HepG2 (cell line): ENCODE results near the gene COMT. TPM values are rescaled to one million over a fixed set of nuclear protein-coding genes. Genes with fewer than 3 reads are reported as not detected.

Experiments
- HMGA1 ChIP-seq: sonication (generic); formaldehyde crosslinking; conservative IDR thresholded peaks from 2 replicates; pipeline ENCODE4 v1.4.0; 2020; ENCODE audit warnings: missing genetic modification reagents
- KMT2B ChIP-seq: IDR thresholded peaks from 2 replicates; pipeline ENCODE4 v1.6.1; 2016; ENCODE audit warnings: missing genetic modification reagents, missing compliant biosample characterization
- MLLT10 ChIP-seq: sonication (generic); formaldehyde crosslinking; IDR thresholded peaks from 2 replicates; pipeline ENCODE4 v1.4.0; 2020; ENCODE audit warnings: missing genetic modification reagents
- PRPF4 ChIP-seq: fragments of 200-400 bp; formaldehyde crosslinking; IDR thresholded peaks from 2 replicates; pipeline ENCODE4 v1.6.1; 2016; ENCODE audit warnings: low read length, low read depth; ENCODE audit not compliant: poor library complexity, severe bottlenecking
- ZFP36 ChIP-seq: fragments of 150-350 bp; IDR thresholded peaks from 2 replicates; pipeline ENCODE4 v1.6.1; 2018; ENCODE audit warnings: borderline replicate concordance, low read length, low read depth; ENCODE audit not compliant: partially characterized antibody
- ZFP36L1 ChIP-seq: sonication (generic); formaldehyde crosslinking; IDR thresholded peaks from 2 replicates; pipeline ENCODE4 v1.8.0; 2022; ENCODE audit warnings: mild to moderate bottlenecking, missing genetic modification reagents, moderate library complexity
- ZNF614 ChIP-seq: IDR thresholded peaks from 2 replicates; pipeline ENCODE4 v1.6.1; 2018; ENCODE audit warnings: missing biosample characterization, missing genetic modification reagents, inconsistent platforms, borderline replicate concordance
- polyA plus RNA-seq, 8 experiments: library from polyadenylated mRNA; depleted of rRNA in 3 of 8; stranded (reverse) in 7 of 8; unstranded in 1 of 8; fragments of >200 nt; fragmentation: Illumina TruSeq in 4 of 8; extraction: Trizol in 4 of 8; gene quantifications; 2 replicates each; pipeline versions ENCODE4 v1.2.1 to v1.2.3, GENCODE V29; 2011 to 2016; ENCODE audit warnings: low read depth in 4 of 8, missing spikeins in 1 of 8, mixed read lengths in 1 of 8; ENCODE audit not compliant: insufficient read depth in 1 of 8
- total RNA-seq, 5 experiments: library from RNA; depleted of rRNA; stranded (reverse); fragments of >200 nt; fragmentation: Illumina TruSeq; extraction: Trizol; gene quantifications; 2 replicates each; pipeline ENCODE4 v1.2.3, GENCODE V29; 2016; ENCODE audit warnings: low read depth in 1 of 5
- TF ChIP-seq, protein P1 (sequence below): sonication (generic); formaldehyde crosslinking; IDR thresholded peaks from 2 replicates; pipeline ENCODE4 v1.5.0; 2020; ENCODE audit warnings: mild to moderate bottlenecking, missing genetic modification reagents
- TF ChIP-seq, protein P2 (sequence below): IDR thresholded peaks from 2 replicates; pipeline ENCODE4 v1.6.1; 2016; ENCODE audit warnings: low read depth, control low read depth
- TF ChIP-seq, protein P3 (sequence below): sonication (generic); formaldehyde crosslinking; IDR thresholded peaks from 2 replicates; pipeline ENCODE4 v1.4.0; 2020; ENCODE audit warnings: mild to moderate bottlenecking, missing genetic modification reagents, borderline replicate concordance
- TF ChIP-seq, protein P4 (sequence below): sonication (generic); formaldehyde crosslinking; IDR thresholded peaks from 2 replicates; pipeline ENCODE4 v1.4.0; 2020; ENCODE audit warnings: missing genetic modification reagents
- TF ChIP-seq, protein P5 (sequence below): IDR thresholded peaks from 2 replicates; pipeline ENCODE4 v1.4.0; 2020; ENCODE audit warnings: mild to moderate bottlenecking, missing genetic modification reagents

Gene COMT
- total and polyA plus RNA-seq, 2 of the 13 experiments (the other 11 are each of a cell fraction or from before 2014, with no cell fraction given): 156 to 162 TPM

DNA sequence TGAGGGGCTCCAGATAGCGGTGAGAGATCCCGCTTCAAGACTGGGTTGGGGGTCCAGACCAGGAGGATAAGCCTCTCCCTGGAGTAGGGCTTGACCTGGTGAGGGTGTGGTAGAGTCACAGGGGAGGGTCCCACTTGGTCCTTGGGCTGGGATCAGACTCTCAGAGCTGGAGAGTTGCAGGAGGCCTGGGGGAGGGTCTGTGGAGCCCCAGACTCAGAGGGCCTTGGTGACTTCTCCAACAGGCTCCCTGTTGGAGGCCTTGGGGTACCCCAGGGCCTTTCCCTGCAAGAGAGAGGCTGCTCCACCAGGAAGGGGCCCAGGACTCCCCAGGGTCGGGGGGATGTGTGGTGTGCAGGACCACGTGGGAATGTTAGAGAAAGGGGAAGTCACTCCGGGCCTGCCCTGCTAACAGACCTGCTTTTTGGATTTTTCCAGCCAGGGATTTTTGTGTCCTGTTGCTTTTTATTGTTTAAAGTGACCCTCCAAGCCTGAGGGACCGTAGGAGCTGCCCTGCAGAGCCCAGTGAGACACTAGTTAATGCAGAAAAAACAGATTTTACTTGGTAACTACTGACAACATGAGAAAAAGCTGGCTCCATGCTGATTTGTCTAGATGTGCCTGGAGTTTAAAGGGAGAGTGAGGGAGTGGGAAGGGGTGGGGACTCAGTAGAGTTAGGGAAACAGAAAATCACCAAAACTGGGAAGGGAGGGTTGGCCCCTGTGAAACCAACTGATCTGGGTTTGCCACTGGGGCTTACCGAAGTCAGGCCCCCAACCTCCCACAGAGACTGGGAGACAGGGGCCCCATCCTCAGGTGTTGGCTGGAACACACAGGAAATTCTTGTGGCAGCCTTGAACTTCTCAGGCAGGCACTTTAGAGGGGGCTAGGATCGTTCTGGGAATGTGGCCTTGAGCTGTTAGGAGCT is 847 bp downstream of the COMT start (continued):
- TF ChIP-seq ZFP36 (no peak), PRPF4 (no peak), MLLT10 (CRISPR knock-in tag) (no peak), KMT2B (CRISPR knock-in tag) (no peak), HMGA1 (CRISPR knock-in tag) (no peak), ZNF614 (CRISPR knock-in tag) (no peak), ZFP36L1 (CRISPR knock-in tag) (no peak)
- TF ChIP-seq, protein P1, sequence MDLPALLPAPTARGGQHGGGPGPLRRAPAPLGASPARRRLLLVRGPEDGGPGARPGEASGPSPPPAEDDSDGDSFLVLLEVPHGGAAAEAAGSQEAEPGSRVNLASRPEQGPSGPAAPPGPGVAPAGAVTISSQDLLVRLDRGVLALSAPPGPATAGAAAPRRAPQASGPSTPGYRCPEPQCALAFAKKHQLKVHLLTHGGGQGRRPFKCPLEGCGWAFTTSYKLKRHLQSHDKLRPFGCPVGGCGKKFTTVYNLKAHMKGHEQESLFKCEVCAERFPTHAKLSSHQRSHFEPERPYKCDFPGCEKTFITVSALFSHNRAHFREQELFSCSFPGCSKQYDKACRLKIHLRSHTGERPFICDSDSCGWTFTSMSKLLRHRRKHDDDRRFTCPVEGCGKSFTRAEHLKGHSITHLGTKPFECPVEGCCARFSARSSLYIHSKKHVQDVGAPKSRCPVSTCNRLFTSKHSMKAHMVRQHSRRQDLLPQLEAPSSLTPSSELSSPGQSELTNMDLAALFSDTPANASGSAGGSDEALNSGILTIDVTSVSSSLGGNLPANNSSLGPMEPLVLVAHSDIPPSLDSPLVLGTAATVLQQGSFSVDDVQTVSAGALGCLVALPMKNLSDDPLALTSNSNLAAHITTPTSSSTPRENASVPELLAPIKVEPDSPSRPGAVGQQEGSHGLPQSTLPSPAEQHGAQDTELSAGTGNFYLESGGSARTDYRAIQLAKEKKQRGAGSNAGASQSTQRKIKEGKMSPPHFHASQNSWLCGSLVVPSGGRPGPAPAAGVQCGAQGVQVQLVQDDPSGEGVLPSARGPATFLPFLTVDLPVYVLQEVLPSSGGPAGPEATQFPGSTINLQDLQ (CRISPR knock-in tag): no peak
- TF ChIP-seq, protein P2, sequence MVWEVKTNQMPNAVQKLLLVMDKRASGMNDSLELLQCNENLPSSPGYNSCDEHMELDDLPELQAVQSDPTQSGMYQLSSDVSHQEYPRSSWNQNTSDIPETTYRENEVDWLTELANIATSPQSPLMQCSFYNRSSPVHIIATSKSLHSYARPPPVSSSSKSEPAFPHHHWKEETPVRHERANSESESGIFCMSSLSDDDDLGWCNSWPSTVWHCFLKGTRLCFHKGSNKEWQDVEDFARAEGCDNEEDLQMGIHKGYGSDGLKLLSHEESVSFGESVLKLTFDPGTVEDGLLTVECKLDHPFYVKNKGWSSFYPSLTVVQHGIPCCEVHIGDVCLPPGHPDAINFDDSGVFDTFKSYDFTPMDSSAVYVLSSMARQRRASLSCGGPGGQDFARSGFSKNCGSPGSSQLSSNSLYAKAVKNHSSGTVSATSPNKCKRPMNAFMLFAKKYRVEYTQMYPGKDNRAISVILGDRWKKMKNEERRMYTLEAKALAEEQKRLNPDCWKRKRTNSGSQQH (CRISPR knock-in tag): peak; percentile 13; the same call in 1 of the 2 replicates
- TF ChIP-seq, protein P3, sequence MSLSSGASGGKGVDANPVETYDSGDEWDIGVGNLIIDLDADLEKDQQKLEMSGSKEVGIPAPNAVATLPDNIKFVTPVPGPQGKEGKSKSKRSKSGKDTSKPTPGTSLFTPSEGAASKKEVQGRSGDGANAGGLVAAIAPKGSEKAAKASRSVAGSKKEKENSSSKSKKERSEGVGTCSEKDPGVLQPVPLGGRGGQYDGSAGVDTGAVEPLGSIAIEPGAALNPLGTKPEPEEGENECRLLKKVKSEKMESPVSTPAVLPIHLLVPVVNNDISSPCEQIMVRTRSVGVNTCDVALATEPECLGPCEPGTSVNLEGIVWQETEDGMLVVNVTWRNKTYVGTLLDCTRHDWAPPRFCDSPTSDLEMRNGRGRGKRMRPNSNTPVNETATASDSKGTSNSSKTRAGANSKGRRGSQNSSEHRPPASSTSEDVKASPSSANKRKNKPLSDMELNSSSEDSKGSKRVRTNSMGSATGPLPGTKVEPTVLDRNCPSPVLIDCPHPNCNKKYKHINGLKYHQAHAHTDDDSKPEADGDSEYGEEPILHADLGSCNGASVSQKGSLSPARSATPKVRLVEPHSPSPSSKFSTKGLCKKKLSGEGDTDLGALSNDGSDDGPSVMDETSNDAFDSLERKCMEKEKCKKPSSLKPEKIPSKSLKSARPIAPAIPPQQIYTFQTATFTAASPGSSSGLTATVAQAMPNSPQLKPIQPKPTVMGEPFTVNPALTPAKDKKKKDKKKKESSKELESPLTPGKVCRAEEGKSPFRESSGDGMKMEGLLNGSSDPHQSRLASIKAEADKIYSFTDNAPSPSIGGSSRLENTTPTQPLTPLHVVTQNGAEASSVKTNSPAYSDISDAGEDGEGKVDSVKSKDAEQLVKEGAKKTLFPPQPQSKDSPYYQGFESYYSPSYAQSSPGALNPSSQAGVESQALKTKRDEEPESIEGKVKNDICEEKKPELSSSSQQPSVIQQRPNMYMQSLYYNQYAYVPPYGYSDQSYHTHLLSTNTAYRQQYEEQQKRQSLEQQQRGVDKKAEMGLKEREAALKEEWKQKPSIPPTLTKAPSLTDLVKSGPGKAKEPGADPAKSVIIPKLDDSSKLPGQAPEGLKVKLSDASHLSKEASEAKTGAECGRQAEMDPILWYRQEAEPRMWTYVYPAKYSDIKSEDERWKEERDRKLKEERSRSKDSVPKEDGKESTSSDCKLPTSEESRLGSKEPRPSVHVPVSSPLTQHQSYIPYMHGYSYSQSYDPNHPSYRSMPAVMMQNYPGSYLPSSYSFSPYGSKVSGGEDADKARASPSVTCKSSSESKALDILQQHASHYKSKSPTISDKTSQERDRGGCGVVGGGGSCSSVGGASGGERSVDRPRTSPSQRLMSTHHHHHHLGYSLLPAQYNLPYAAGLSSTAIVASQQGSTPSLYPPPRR: no peak; the same call in 1 of the 2 replicates
- TF ChIP-seq, protein P4, sequence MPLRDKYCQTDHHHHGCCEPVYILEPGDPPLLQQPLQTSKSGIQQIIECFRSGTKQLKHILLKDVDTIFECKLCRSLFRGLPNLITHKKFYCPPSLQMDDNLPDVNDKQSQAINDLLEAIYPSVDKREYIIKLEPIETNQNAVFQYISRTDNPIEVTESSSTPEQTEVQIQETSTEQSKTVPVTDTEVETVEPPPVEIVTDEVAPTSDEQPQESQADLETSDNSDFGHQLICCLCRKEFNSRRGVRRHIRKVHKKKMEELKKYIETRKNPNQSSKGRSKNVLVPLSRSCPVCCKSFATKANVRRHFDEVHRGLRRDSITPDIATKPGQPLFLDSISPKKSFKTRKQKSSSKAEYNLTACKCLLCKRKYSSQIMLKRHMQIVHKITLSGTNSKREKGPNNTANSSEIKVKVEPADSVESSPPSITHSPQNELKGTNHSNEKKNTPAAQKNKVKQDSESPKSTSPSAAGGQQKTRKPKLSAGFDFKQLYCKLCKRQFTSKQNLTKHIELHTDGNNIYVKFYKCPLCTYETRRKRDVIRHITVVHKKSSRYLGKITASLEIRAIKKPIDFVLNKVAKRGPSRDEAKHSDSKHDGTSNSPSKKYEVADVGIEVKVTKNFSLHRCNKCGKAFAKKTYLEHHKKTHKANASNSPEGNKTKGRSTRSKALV (CRISPR knock-in tag): no peak
- TF ChIP-seq, protein P5, sequence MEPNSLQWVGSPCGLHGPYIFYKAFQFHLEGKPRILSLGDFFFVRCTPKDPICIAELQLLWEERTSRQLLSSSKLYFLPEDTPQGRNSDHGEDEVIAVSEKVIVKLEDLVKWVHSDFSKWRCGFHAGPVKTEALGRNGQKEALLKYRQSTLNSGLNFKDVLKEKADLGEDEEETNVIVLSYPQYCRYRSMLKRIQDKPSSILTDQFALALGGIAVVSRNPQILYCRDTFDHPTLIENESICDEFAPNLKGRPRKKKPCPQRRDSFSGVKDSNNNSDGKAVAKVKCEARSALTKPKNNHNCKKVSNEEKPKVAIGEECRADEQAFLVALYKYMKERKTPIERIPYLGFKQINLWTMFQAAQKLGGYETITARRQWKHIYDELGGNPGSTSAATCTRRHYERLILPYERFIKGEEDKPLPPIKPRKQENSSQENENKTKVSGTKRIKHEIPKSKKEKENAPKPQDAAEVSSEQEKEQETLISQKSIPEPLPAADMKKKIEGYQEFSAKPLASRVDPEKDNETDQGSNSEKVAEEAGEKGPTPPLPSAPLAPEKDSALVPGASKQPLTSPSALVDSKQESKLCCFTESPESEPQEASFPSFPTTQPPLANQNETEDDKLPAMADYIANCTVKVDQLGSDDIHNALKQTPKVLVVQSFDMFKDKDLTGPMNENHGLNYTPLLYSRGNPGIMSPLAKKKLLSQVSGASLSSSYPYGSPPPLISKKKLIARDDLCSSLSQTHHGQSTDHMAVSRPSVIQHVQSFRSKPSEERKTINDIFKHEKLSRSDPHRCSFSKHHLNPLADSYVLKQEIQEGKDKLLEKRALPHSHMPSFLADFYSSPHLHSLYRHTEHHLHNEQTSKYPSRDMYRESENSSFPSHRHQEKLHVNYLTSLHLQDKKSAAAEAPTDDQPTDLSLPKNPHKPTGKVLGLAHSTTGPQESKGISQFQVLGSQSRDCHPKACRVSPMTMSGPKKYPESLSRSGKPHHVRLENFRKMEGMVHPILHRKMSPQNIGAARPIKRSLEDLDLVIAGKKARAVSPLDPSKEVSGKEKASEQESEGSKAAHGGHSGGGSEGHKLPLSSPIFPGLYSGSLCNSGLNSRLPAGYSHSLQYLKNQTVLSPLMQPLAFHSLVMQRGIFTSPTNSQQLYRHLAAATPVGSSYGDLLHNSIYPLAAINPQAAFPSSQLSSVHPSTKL (CRISPR knock-in tag): peak; percentile 55; the same call in 1 of the 2 replicates
